K562 (cell line): ENCODE measurements around the gene PREP. TPM values are rescaled to one million over a fixed set of nuclear protein-coding genes. Genes with fewer than 3 reads are reported as not detected.

ENCODE experiments used
- ATAC-seq: fragments of 200-7000 bp; cut with Tn5 transposase; 3 replicates; pipeline ENCODE4 v1.9.1; 2020; ENCODE audit warnings: moderate library complexity
- BruUV-seq: library from RNA; stranded (reverse); fragments of 400-500 nt; replicated peaks from 2 replicates; lab custom pipeline; 2021; lab: Mats Ljungman, UMichigan
- CTCF ChIA-PET: fragments of 300-600 bp; formaldehyde crosslinking; extraction: SDS; loops from one replicate; lab custom pipeline; 2021; ENCODE audit warnings: low intra/inter-chr PET ratio; lab: Yijun Ruan, JAX
- POLR2A ChIA-PET: fragments of 300-600, 350-650 bp; sonication (Branson Sonifier 250); formaldehyde crosslinking; extraction: SDS; loops from one replicate; lab custom pipeline; 2021; ENCODE audit warnings: antibody characterized with exemption, inconsistent platforms; lab: Yijun Ruan, JAX
- DNase-seq, 4 experiments: peaks; one replicate each; pipeline versions ENCODE4 v3.0.0 to v3.0.0-alpha.2; 2011 to 2018; ENCODE audit warnings: low spot score in 3 of 4, mixed read lengths in 3 of 4; ENCODE audit errors: extremely low read depth in 1 of 4
- FAIRE-seq: peaks from 2 replicates; lab custom pipeline; 2011; peaks lifted over from hg19 to GRCh38; lab: Jason Lieb, UNC
- H2AFZ ChIP-seq: 2 replicates; pipeline ENCODE4 v1.6.0; 2011; ENCODE audit warnings: low read depth, low read length, control low read depth, inconsistent platforms
- H3K27ac ChIP-seq: fragments of 200-600 bp; 3 replicates; pipeline ENCODE4 v1.8.0; 2011; ENCODE audit warnings: low read depth, mild to moderate bottlenecking, control low read depth, inconsistent platforms, low read length, moderate library complexity, mixed read lengths; ENCODE audit errors: extremely low read depth
- H3K27me3 ChIP-seq, 2 experiments: fragments of 300-600 bp in 1 of 2; 2 replicates in 1 of 2; 3 replicates in 1 of 2; pipeline versions ENCODE4 v1.6.0 to v1.8.0; 2011; ENCODE audit warnings: inconsistent platforms in 2 of 2, low read length in 2 of 2, mild to moderate bottlenecking in 1 of 2, mixed read lengths in 1 of 2, moderate library complexity in 1 of 2; ENCODE audit not compliant: control insufficient read depth in 2 of 2, insufficient read depth in 2 of 2
- H3K36me3 ChIP-seq: fragments of 300-600 bp; 3 replicates; pipeline ENCODE4 v1.8.0; 2011; ENCODE audit warnings: mild to moderate bottlenecking, low read length, inconsistent platforms; ENCODE audit not compliant: control insufficient read depth, insufficient read depth
- H3K4me1 ChIP-seq, 2 experiments: fragments of 200-600 bp in 1 of 2; replicated peaks in 1 of 2; 2 replicates in 1 of 2; 3 replicates in 1 of 2; pipeline versions ENCODE4 v1.5.1 to v1.8.0; 2011; ENCODE audit warnings: inconsistent platforms in 2 of 2, low read length in 2 of 2, mild to moderate bottlenecking in 1 of 2, mixed read lengths in 1 of 2, moderate library complexity in 1 of 2; ENCODE audit not compliant: control insufficient read depth in 2 of 2, insufficient read depth in 2 of 2
- H3K4me2 ChIP-seq: 2 replicates; pipeline ENCODE4 v1.6.1; 2011; ENCODE audit warnings: low read length, control low read depth, inconsistent platforms, mixed read lengths; ENCODE audit not compliant: insufficient read depth
- H3K4me3 ChIP-seq: fragments of 200-600 bp; sonication (generic), shearing (Covaris generic); 2 replicates; pipeline ENCODE4 v1.5.1; 2016; ENCODE audit warnings: control low read depth, inconsistent platforms
- H3K79me2 ChIP-seq: fragments of 200-600 bp; 3 replicates; pipeline ENCODE4 v1.8.0; 2011; ENCODE audit warnings: low read length, inconsistent platforms; ENCODE audit not compliant: control insufficient read depth, insufficient read depth
- H3K9ac ChIP-seq, 2 experiments: 2 replicates each; pipeline versions ENCODE4 v1.6.0 to v1.6.1; 2011; ENCODE audit warnings: low read depth in 2 of 2, low read length in 2 of 2, control low read depth in 1 of 2, inconsistent platforms in 1 of 2, mild to moderate bottlenecking in 1 of 2, mixed read lengths in 1 of 2; ENCODE audit not compliant: insufficient read depth in 1 of 2
- H3K9me1 ChIP-seq: one replicate; pipeline ENCODE4 v1.6.0; 2011; ENCODE audit warnings: inconsistent platforms, mild to moderate bottlenecking, low read length, moderate library complexity; ENCODE audit not compliant: control insufficient read depth, insufficient read depth
- H3K9me3 ChIP-seq: replicated peaks from 2 replicates; pipeline ENCODE4 v1.5.1; 2011; ENCODE audit warnings: low read depth, low read length, inconsistent platforms; ENCODE audit not compliant: control insufficient read depth, insufficient read depth
- H4K20me1 ChIP-seq: replicated peaks from 2 replicates; pipeline ENCODE4 v1.6.1; 2011; ENCODE audit warnings: low read length, inconsistent platforms, mixed read lengths; ENCODE audit not compliant: control insufficient read depth, insufficient read depth
- ARID2 ChIP-seq: fragments of 450-650 bp; IDR thresholded peaks from 2 replicates; pipeline ENCODE4 v1.6.1; 2017; ENCODE audit warnings: antibody characterized with exemption, mild to moderate bottlenecking
- CEBPB ChIP-seq: fragments of 450-650 bp; IDR thresholded peaks from 2 replicates; pipeline ENCODE4 v1.6.1; 2016; ENCODE audit warnings: missing genetic modification characterization, missing compliant biosample characterization
- GTF2F1 ChIP-seq: IDR thresholded peaks from 2 replicates; pipeline ENCODE4 v1.6.1; 2011; ENCODE audit warnings: low read depth, low read length, improper control_type of control experiment
- IFI16 ChIP-seq: fragments of 250-450 bp; sonication (Bioruptor Pico); IDR thresholded peaks from 2 replicates; pipeline ENCODE4 v2.1.2; 2022; ENCODE audit warnings: mild to moderate bottlenecking, inconsistent platforms
- KAT2B ChIP-seq: IDR thresholded peaks from one replicate; pipeline ENCODE4 v1.6.1; 2012; ENCODE audit warnings: low read depth, mild to moderate bottlenecking, control low read depth, inconsistent platforms, low read length, moderate library complexity
- KAT8 ChIP-seq: fragments of 450-650 bp; IDR thresholded peaks from 2 replicates; pipeline ENCODE4 v1.6.1; 2016; ENCODE audit warnings: low read depth, mild to moderate bottlenecking
- KLF1 ChIP-seq: fragments of 450-650 bp; IDR thresholded peaks from 2 replicates; pipeline ENCODE4 v1.6.1; 2016; ENCODE audit warnings: missing genetic modification characterization, missing compliant biosample characterization
- MBD1 ChIP-seq: fragments of 250-450 bp; sonication (Bioruptor Pico); IDR thresholded peaks from 2 replicates; pipeline ENCODE4 v1.8.0; 2022; ENCODE audit warnings: inconsistent platforms
- NR0B1 ChIP-seq: fragments of 450-650 bp; IDR thresholded peaks from one replicate; pipeline ENCODE4 v1.6.1; 2018; ENCODE audit warnings: mild to moderate bottlenecking, moderate library complexity; ENCODE audit not compliant: partially characterized antibody
- PKNOX1 ChIP-seq: fragments of 450-650 bp; IDR thresholded peaks from 2 replicates; pipeline ENCODE4 v1.6.1; 2016
- SRSF7 ChIP-seq: fragments of 200-400 bp; formaldehyde crosslinking; optimal IDR thresholded peaks from 2 replicates; pipeline ENCODE3; 2017; ENCODE audit warnings: mild to moderate bottlenecking, low read depth, low read length
- U2AF2 ChIP-seq: fragments of 200-400 bp; formaldehyde crosslinking; optimal IDR thresholded peaks from 2 replicates; pipeline ENCODE3; 2017; ENCODE audit warnings: low read depth, mild to moderate bottlenecking, low read length
- XRCC3 ChIP-seq: fragments of 450-650 bp; IDR thresholded peaks from 2 replicates; pipeline ENCODE4 v1.6.1; 2017; ENCODE audit warnings: mild to moderate bottlenecking, moderate library complexity
- ZNF277 ChIP-seq: fragments of 250-450 bp; sonication (Bioruptor Pico); IDR thresholded peaks from 2 replicates; pipeline ENCODE4 v1.8.0; 2022; ENCODE audit warnings: inconsistent platforms, mild to moderate bottlenecking, moderate library complexity, borderline replicate concordance
- ZNF512 ChIP-seq: IDR thresholded peaks from 2 replicates; pipeline ENCODE4 v1.6.1; 2016; ENCODE audit warnings: missing genetic modification characterization, missing compliant biosample characterization
- ZNF584 ChIP-seq: fragments of 200-800 bp; sonication (Bioruptor generic); IDR thresholded peaks from 2 replicates; pipeline ENCODE4 v1.6.1; 2016; ENCODE audit warnings: low read depth, mild to moderate bottlenecking, missing genetic modification characterization, missing compliant biosample characterization
- ZNF696 ChIP-seq: fragments of 250-450 bp; sonication (Bioruptor Pico); conservative IDR thresholded peaks from 2 replicates; pipeline ENCODE4 v1.4.0; 2020; ENCODE audit warnings: mild to moderate bottlenecking, moderate library complexity
- ZSCAN29 ChIP-seq: fragments of 450-650 bp; IDR thresholded peaks from 2 replicates; pipeline ENCODE4 v1.6.1; 2017
- WGBS: fragments of 100-300 bp; shearing (Covaris generic); methylation state at CpG from one replicate; pipeline ENCODE4 v1.1.6; 2016; ENCODE audit warnings: low coverage, mixed read lengths; ENCODE audit not compliant: insufficient coverage; ENCODE audit errors: missing lambda C conversion rate; 5-methylcytosine and 5-hydroxymethylcytosine counted together
- in situ Hi-C: fragments of 300-500 bp; cut with MboI; formaldehyde crosslinking; loops from 4 replicates; pipeline ENCODE4 v1.15.0; 2018; ENCODE audit warnings: inconsistent platforms, mixed read lengths
- intact Hi-C: fragments of 100-400 bp; cut with micrococcal nuclease; formaldehyde crosslinking; loops from 2 replicates; pipeline ENCODE4 v1.14.2; 2022
- polyA plus RNA-seq, 8 experiments: library from polyadenylated mRNA; depleted of rRNA in 4 of 8; stranded (reverse) in 5 of 8; unstranded in 3 of 8; fragments of >200 nt; fragmentation: Nextera tagmentation in 2 of 8; fragmentation: Illumina TruSeq in 1 of 8; extraction: Ambion mirVana in 2 of 8; extraction: Trizol in 1 of 8; gene quantifications; 2 replicates each; pipeline versions ENCODE4 v1.2.1 to v1.2.3, GENCODE V29; 2011 to 2014; ENCODE audit warnings: inconsistent platforms in 1 of 8, missing spikeins in 1 of 8
- total RNA-seq, 7 experiments: library from RNA; depleted of rRNA in 6 of 7; stranded (reverse); fragments of >200 nt in 6 of 7; fragmentation: Illumina TruSeq in 2 of 7; extraction: Trizol in 2 of 7; gene quantifications; 2 replicates each; pipeline versions ENCODE4 v1.2.1 to v1.2.3, GENCODE V29; 2011 to 2021; ENCODE audit warnings: low replicate concordance in 1 of 7

The PREP gene
- total and polyA plus RNA-seq, 9 of the 15 experiments (the other 6 are each of a cell fraction or from before 2014, with no cell fraction given), result 14.1 to 60.8 (median 28.3) TPM

- WGBS, result 77% methylated on average over 2 of the region's 2 CpGs
- BruUV-seq, result no TSS peak
- ChIA-PET POLR2A (interaction anchor here (1.0 kb wide), 1 partner anchor 25 kb away, joined by 4 read pairs; no protein-coding TSS in a partner anchor), CTCF (no interaction called here)
- in situ Hi-C loops, result no loop called here
- Histone ChIP-seq H3K9ac (no peak overlapping the region), H2AFZ (no peak overlapping the region), H3K4me1 (no peaks in the 10 kb centered on the region), H3K9me1 (no peaks in the 10 kb centered on the region), H3K9me3 (no peaks in the 10 kb centered on the region), H3K36me3 (peaks cover 80% of the 10 kb centered on the region), H3K27me3 (no peaks in the 10 kb centered on the region), H3K4me2 (no peak overlapping the region), H4K20me1 (peaks cover 2% of the 10 kb centered on the region; the same call in 1 of the 2 replicates), H3K79me2 (no peaks in the 10 kb centered on the region), H3K27ac (no peak overlapping the region), H3K4me3 (no peak overlapping the region)
- intact Hi-C loops, result no loop called here
- no peak for DNase-seq
- TF ChIP-seq KAT2B, result no peak
- TF ChIP-seq ARID2, result no peak
- TF ChIP-seq KAT8, result no peak
- TF ChIP-seq ZNF696 (CRISPR knock-in tag), result no peak
- TF ChIP-seq ZNF277 (CRISPR knock-in tag), result no peak
- TF ChIP-seq U2AF2, result no peak
- TF ChIP-seq NR0B1, result no peak
- TF ChIP-seq ZNF512 (tag), result no peak
- no peak for TF ChIP-seq MBD1
- TF ChIP-seq ZSCAN29, result no peak
- no peak for TF ChIP-seq ZNF584
- no peak for TF ChIP-seq CEBPB (tag)
- TF ChIP-seq XRCC3, result no peak
- TF ChIP-seq KLF1, result no peak
- no peak for TF ChIP-seq SRSF7
- TF ChIP-seq GTF2F1, result no peak
- TF ChIP-seq PKNOX1, result no peak
- TF ChIP-seq IFI16 (CRISPR knock-in tag), result no peak
- FAIRE-seq, result no peak
- no peak for ATAC-seq
Observed at GRCh38 chr6:105321728-105322127, 81.2 kb downstream of the PREP start.
